GM20431 (cell line): Measurements from ENCODE around the gene LARGE1.

Source experiments
- in situ Hi-C: fragments of 300-500 bp; cut with MseI, MboI; formaldehyde crosslinking; loops from one replicate; pipeline ENCODE4 v1.15.0; 2020; ENCODE audit warnings: low sequenced_read_pairs; ENCODE audit not compliant: unreplicated experiment

The LARGE1 gene

GRCh38 chr22:33747029-33747428 is 173.2 kb downstream of the LARGE1 start:
- in situ Hi-C loops = no loop called here

- in situ Hi-C loops = no loop called here
These were observed 173.8 kb downstream of the LARGE1 start for GRCh38 chr22:33746501-33746928.

GRCh38 chr22:33745501-33745900 is 174.8 kb downstream of the LARGE1 start:
- in situ Hi-C loops = no loop called here

GRCh38 chr22:33743756-33744155 is 176.5 kb downstream of the LARGE1 start:
- in situ Hi-C loops = no loop called here

GRCh38 chr22:33741025-33741424 is 179.3 kb downstream of the LARGE1 start:
- in situ Hi-C loops = no loop called here

- in situ Hi-C loops = no loop called here
These were observed 180.8 kb downstream of the LARGE1 start for GRCh38 chr22:33739516-33739915.

GRCh38 chr22:33737662-33738061 is 182.6 kb downstream of the LARGE1 start:
- in situ Hi-C loops = no loop called here

GRCh38 chr22:33735978-33736377 is 184.3 kb downstream of the LARGE1 start:
- in situ Hi-C loops = no loop called here

GRCh38 chr22:33728847-33729246 is 191.4 kb downstream of the LARGE1 start:
- in situ Hi-C loops = no loop called here

GRCh38 chr22:33726294-33726734 is 194.0 kb downstream of the LARGE1 start:
- in situ Hi-C loops = no loop called here

GRCh38 chr22:33723915-33724314 is 196.4 kb downstream of the LARGE1 start:
- in situ Hi-C loops = no loop called here

- in situ Hi-C loops = no loop called here
These were observed 197.5 kb downstream of the LARGE1 start for GRCh38 chr22:33722816-33723215.

GRCh38 chr22:33720166-33720878 is 200.0 kb downstream of the LARGE1 start:
- in situ Hi-C loops = no loop called here

- in situ Hi-C loops = no loop called here
These were observed 202.4 kb downstream of the LARGE1 start for GRCh38 chr22:33717694-33718396.

- in situ Hi-C loops = no loop called here
These were observed 204.9 kb downstream of the LARGE1 start for GRCh38 chr22:33715237-33715985.

- in situ Hi-C loops = no loop called here
These were observed 209.9 kb downstream of the LARGE1 start for GRCh38 chr22:33710326-33710725.

GRCh38 chr22:33707581-33707980 is 212.7 kb downstream of the LARGE1 start:
- in situ Hi-C loops = no loop called here

GRCh38 chr22:33706100-33706499 is 214.2 kb downstream of the LARGE1 start:
- in situ Hi-C loops = no loop called here

GRCh38 chr22:33699176-33699575 is 221.1 kb downstream of the LARGE1 start:
- in situ Hi-C loops = no loop called here

- in situ Hi-C loops = no loop called here
These were observed 222.6 kb downstream of the LARGE1 start for GRCh38 chr22:33697640-33698039.
